OCI-LY7 (cell line): Measurements from ENCODE around the gene ZNF423. TPM values are rescaled to one million over a fixed set of nuclear protein-coding genes. Genes with fewer than 3 reads are reported as not detected.

Experiments
- BruUV-seq: library from RNA; stranded (reverse); fragments of 400-500 nt; replicated peaks from 2 replicates; lab custom pipeline; 2021; lab: Mats Ljungman, UMichigan
- CTCF ChIA-PET: fragments of 300-600 bp; sonication (Branson Sonifier 250); formaldehyde crosslinking; loops from one replicate; lab custom pipeline; 2022; ENCODE audit warnings: antibody characterized with exemption; ENCODE audit not compliant: unreplicated experiment; lab: Charles Lee
- POLR2A ChIA-PET: fragments of 300-600 bp; sonication (Branson Sonifier 250); formaldehyde crosslinking; loops from one replicate; lab custom pipeline; 2022; ENCODE audit warnings: antibody characterized with exemption; lab: Charles Lee
- DNase-seq: peaks from one replicate; pipeline ENCODE4 v3.0.0-alpha.2; 2015; ENCODE audit warnings: low spot score
- H2AFZ ChIP-seq: fragments of 200-600 bp; sonication (generic), shearing (Covaris generic); 2 replicates; pipeline ENCODE4 v1.6.1; 2014; ENCODE audit warnings: mild to moderate bottlenecking, antibody characterized with exemption, low read length, moderate library complexity
- H3K27ac ChIP-seq: fragments of 200-600 bp; sonication (generic); 2 replicates; pipeline ENCODE4 v1.5.1; 2014; ENCODE audit warnings: mixed run types, low read depth, mild to moderate bottlenecking, moderate library complexity, low read length, inconsistent platforms; ENCODE audit not compliant: poor library complexity, severe bottlenecking
- H3K36me3 ChIP-seq: fragments of 200-600 bp; sonication (generic); 2 replicates; pipeline ENCODE4 v1.6.1; 2014; ENCODE audit warnings: mild to moderate bottlenecking, antibody characterized with exemption, low read length, moderate library complexity, mixed read lengths; ENCODE audit not compliant: insufficient read depth
- H3K4me1 ChIP-seq: fragments of 200-600 bp; sonication (generic); 2 replicates; pipeline ENCODE4 v1.5.1; 2014; ENCODE audit warnings: mild to moderate bottlenecking, low read length; ENCODE audit not compliant: insufficient read depth, poor library complexity, severe bottlenecking
- H3K4me2 ChIP-seq: fragments of 200-600 bp; sonication (generic); 2 replicates; pipeline ENCODE4 v1.6.1; 2014; ENCODE audit warnings: mild to moderate bottlenecking, low read length
- H3K4me3 ChIP-seq: fragments of 200-600 bp; sonication (generic); 2 replicates; pipeline ENCODE4 v1.5.1; 2014; ENCODE audit warnings: mild to moderate bottlenecking, low read depth, low read length; ENCODE audit not compliant: poor library complexity, severe bottlenecking
- H3K79me2 ChIP-seq: fragments of 200-600 bp; sonication (generic); 2 replicates; pipeline ENCODE4 v1.6.1; 2016; ENCODE audit warnings: low read depth, mild to moderate bottlenecking, low read length, moderate library complexity, mixed read lengths; ENCODE audit not compliant: insufficient read depth
- H3K9me2 ChIP-seq: fragments of 200-600 bp; sonication (generic); 2 replicates; pipeline ENCODE4 v1.6.1; 2016; ENCODE audit warnings: mild to moderate bottlenecking, low read length, mixed read lengths; ENCODE audit not compliant: insufficient read depth
- H3K9me3 ChIP-seq: fragments of 200-600 bp; sonication (generic); 2 replicates; pipeline ENCODE4 v1.6.1; 2014; ENCODE audit warnings: mild to moderate bottlenecking, mixed run types, low read length, mixed read lengths
- H4K20me1 ChIP-seq: fragments of 200-600 bp; sonication (generic); 2 replicates; pipeline ENCODE4 v1.6.1; 2014; ENCODE audit warnings: mild to moderate bottlenecking, antibody characterized with exemption, low read length, moderate library complexity, mixed read lengths; ENCODE audit not compliant: insufficient read depth
- CTCF ChIP-seq: fragments of 200-600 bp; sonication (generic); conservative IDR thresholded peaks from 2 replicates; pipeline ENCODE4 v1.5.1; 2014; ENCODE audit warnings: mild to moderate bottlenecking, antibody characterized with exemption, low read length, moderate library complexity, mixed read lengths
- EZH2phosphoT487 ChIP-seq: fragments of 200-600 bp; sonication (generic); IDR thresholded peaks from 2 replicates; pipeline ENCODE4 v1.6.1; 2018; ENCODE audit warnings: low read depth, borderline replicate concordance, mild to moderate bottlenecking, mixed run types, antibody characterized with exemption, low read length, moderate library complexity, mixed read lengths
- intact Hi-C: fragments of 100-400 bp; cut with micrococcal nuclease; formaldehyde crosslinking; loops from one replicate; pipeline ENCODE4 v1.10.0; 2022; ENCODE audit not compliant: unreplicated experiment
- total RNA-seq, 2 experiments: library from RNA; depleted of rRNA in 1 of 2; stranded (reverse); fragments of >200 nt in 1 of 2; shearing (Covaris generic) in 1 of 2; gene quantifications; 2 replicates each; pipeline ENCODE4 v1.2.3, GENCODE V29; 2014 to 2022

The ZNF423 gene
- total RNA-seq, 2 experiments from 2014 or later: 0.09 to 0.13 TPM

DNA sequence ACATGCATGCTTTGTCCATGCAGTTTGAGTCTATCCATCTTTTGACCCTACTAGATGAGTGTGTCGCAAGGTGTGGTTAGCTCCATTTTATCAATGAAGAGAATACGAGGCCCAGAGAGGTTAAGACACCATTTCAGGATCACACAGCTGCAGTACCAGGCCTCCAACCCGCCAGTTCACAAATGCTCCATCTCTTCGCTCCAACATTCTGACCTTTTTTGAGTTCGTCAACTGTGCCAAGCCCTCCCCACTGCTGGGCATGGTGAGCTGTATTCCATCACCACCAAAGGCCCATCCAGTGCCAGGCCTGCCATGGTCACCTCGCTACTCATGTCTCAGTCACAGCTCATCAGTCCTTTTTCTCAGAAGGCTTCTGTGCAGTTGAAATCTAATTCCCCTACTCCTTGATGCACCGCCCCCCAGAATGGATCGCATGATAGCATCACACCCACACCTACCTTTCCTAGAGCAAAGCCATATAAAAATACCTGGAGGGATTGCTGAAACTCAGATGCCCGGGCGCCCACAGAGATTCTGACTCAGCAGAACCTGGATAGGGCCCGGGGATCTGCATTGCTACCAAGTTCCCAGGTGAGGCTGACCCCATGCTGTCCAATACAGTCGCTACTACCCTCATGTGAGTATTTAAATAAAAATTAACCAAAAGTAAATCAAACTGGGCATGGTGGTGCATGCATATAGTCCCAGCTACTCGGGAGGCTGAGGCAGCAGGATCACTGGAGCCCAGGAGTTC lies 38.0 kb downstream of the ZNF423 start:
- POLR2A ChIA-PET: no interaction called here
- CTCF ChIA-PET: no interaction called here
- no peaks in the 10 kb centered on the region for H3K79me2 ChIP-seq
- intact Hi-C loops: no loop called here
- DNase-seq: no peak
- no peaks in the 10 kb centered on the region for H3K9me3 ChIP-seq
- H3K4me3 ChIP-seq: no peak overlapping the region
- BruUV-seq: no TSS peak
- H3K4me1 ChIP-seq: no peaks in the 10 kb centered on the region
- no peak overlapping the region for H3K27ac ChIP-seq
- H3K4me2 ChIP-seq: no peak overlapping the region
- H3K9me2 ChIP-seq: no peaks in the 10 kb centered on the region
- no peak overlapping the region for H2AFZ ChIP-seq
- H3K36me3 ChIP-seq: no peaks in the 10 kb centered on the region
- no peak for TF ChIP-seq EZH2phosphoT487
- no peak for TF ChIP-seq CTCF
- no peaks in the 10 kb centered on the region for H4K20me1 ChIP-seq

DNA sequence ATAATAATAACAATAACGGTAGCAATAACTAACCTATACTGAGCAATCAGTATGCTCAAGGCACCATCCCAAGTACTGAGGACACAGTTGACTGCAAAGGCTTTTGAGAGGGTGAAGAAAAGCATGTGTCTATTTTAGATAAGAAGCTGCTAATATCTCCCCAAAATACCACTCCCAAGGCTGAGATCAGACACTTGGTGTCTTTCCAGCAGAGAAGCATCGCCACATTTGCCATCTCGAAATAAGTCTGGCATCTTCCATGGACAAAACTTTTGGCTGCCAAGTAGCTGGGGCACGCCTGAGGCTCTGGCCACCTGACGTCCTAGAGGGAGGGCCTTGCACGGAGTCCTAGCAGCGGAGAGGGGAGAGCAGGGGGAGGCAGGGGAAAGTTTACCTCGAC lies 39.0 kb downstream of the ZNF423 start:
- intact Hi-C loops: no loop called here
- CTCF ChIA-PET: no interaction called here

More for the DNA sequence above, 39.0 kb downstream of the ZNF423 start:
- Histone ChIP-seq H4K20me1 (no peaks in the 10 kb centered on the region), H3K27ac (no peak overlapping the region), H3K9me2 (no peaks in the 10 kb centered on the region), H3K79me2 (no peaks in the 10 kb centered on the region), H2AFZ (no peak overlapping the region), H3K4me3 (no peak overlapping the region), H3K4me2 (no peak overlapping the region), H3K4me1 (no peaks in the 10 kb centered on the region), H3K9me3 (no peaks in the 10 kb centered on the region), H3K36me3 (no peaks in the 10 kb centered on the region)
- POLR2A ChIA-PET: no interaction called here
- DNase-seq: no peak
- BruUV-seq: no TSS peak
- TF ChIP-seq CTCF: no peak
